ENCODE data around the gene IPO5.
"Not testable (repeated sequence)": the region's sequence is repeated elsewhere in the genome, so short reads cannot be mapped to it uniquely, and the experiment has no call there.

The IPO5 gene

GRCh38 chr13:98007001-98007400 is 53.5 kb downstream of the IPO5 start:
- no peak for DNase-seq (ENCODE audit: low read depth in 2 of 2, low spot score in 1 of 2)

- DNase-seq (ENCODE audit: low read depth in 2 of 2, low spot score in 1 of 2): no peak
Observed at GRCh38 chr13:98013241-98013640, 59.8 kb downstream of the IPO5 start.

GRCh38 chr13:98014766-98015165 is 61.3 kb downstream of the IPO5 start:
- no peak for DNase-seq (ENCODE audit: low read depth in 2 of 2, low spot score in 1 of 2)

GRCh38 chr13:98018293-98018692 is 64.8 kb downstream of the IPO5 start:
- no peak for DNase-seq (ENCODE audit: low read depth in 2 of 2, low spot score in 1 of 2)

GRCh38 chr13:98019186-98019585 is 65.7 kb downstream of the IPO5 start:
- DNase-seq (ENCODE audit: low read depth in 2 of 2, low spot score in 1 of 2): no peak

- no peak for DNase-seq (ENCODE audit: low read depth in 2 of 2, low spot score in 1 of 2)
Observed at GRCh38 chr13:98020271-98020670, 66.8 kb downstream of the IPO5 start.

GRCh38 chr13:98022210-98022609 is 68.7 kb downstream of the IPO5 start:
- no peak for DNase-seq (ENCODE audit: low read depth in 2 of 2, low spot score in 1 of 2)

GRCh38 chr13:98025480-98026025 is 72.1 kb downstream of the IPO5 start:
- DNase-seq (ENCODE audit: low read depth in 2 of 2, low spot score in 1 of 2): no peak

GRCh38 chr13:98026457-98026857 is 73.0 kb downstream of the IPO5 start:
- DNase-seq (ENCODE audit: low read depth in 2 of 2, low spot score in 1 of 2): no peak

- DNase-seq (ENCODE audit: low read depth in 2 of 2, low spot score in 1 of 2): no peak
Observed at GRCh38 chr13:98032168-98032567, 78.7 kb downstream of the IPO5 start.

- no peak for DNase-seq (ENCODE audit: low read depth in 2 of 2, low spot score in 1 of 2)
Observed at GRCh38 chr13:98033277-98034247, 80.1 kb downstream of the IPO5 start.

- no peak for DNase-seq (ENCODE audit: low read depth in 2 of 2, low spot score in 1 of 2)
Observed at GRCh38 chr13:98035373-98035772, 81.9 kb downstream of the IPO5 start.

GRCh38 chr13:98036564-98037302 is 83.3 kb downstream of the IPO5 start:
- not testable (repeated sequence) for DNase-seq (ENCODE audit: low read depth in 2 of 2, low spot score in 1 of 2)

GRCh38 chr13:98039261-98039660 is 85.8 kb downstream of the IPO5 start:
- DNase-seq (ENCODE audit: low read depth in 2 of 2, low spot score in 1 of 2): no peak

- no peak for DNase-seq (ENCODE audit: low read depth in 2 of 2, low spot score in 1 of 2)
Observed at GRCh38 chr13:98039964-98040363, 86.5 kb downstream of the IPO5 start.

- no peak for DNase-seq (ENCODE audit: low read depth in 2 of 2, low spot score in 1 of 2)
Observed at GRCh38 chr13:98041081-98041820, 87.8 kb downstream of the IPO5 start.

GRCh38 chr13:98044301-98044700 is 90.8 kb downstream of the IPO5 start:
- DNase-seq (ENCODE audit: low read depth in 2 of 2, low spot score in 1 of 2): no peak

GRCh38 chr13:98047785-98048184 is 94.3 kb downstream of the IPO5 start:
- DNase-seq (ENCODE audit: low read depth in 2 of 2, low spot score in 1 of 2): not testable (repeated sequence)

- no peak for DNase-seq (ENCODE audit: low read depth in 2 of 2, low spot score in 1 of 2)
Observed at GRCh38 chr13:98048265-98048664, 94.8 kb downstream of the IPO5 start.

- no peak for DNase-seq (ENCODE audit: low read depth in 2 of 2, low spot score in 1 of 2)
Observed at GRCh38 chr13:98050041-98050466, 96.6 kb downstream of the IPO5 start.

- DNase-seq (ENCODE audit: low read depth in 2 of 2, low spot score in 1 of 2): no peak
Observed at GRCh38 chr13:98052412-98052811, 98.9 kb downstream of the IPO5 start.
